ENCODE measurements around the gene CARMIL1.

DNA sequence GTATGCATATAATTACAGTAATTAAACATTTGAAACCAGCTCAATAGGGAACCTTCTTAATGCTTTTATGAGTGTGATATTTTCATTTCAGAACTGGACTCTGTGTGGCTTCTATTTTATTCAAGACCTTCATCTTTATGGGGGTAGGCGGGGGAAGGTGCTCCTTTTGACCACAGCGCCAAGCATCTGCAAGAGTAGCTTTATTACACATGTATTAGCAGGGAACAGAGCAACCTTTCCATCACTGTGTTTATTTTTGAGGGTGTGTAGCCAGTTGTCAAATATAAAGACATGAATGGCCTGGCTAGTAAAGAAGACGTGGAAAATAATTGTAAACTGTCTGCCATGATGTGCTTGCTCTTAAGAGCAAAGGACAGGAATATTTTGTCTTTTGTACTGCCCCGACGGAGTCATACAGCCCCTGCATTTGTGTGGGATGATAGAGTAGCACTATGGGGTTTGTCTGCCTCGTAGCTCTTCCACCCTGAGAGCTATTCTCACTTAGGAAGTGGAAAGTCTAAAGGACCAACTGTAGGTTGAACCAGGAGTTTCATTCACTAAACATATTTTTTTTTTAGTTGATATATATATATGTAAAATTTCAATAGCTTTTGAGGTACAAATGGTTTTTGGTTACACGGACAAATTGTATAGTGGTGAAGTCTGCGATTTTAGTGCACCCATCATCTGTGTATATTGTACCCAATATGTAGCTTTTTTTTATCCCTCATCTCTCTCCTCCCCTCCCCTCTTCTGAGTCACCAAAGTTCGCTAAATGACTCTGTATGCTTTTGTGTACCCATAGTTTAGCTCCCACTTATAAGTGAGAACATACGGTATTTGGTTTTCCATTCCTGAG is 91.2 kb downstream of the CARMIL1 start:
- TF ChIP-seq YY1 (IDR thresholded peaks at IDR 0.05; ENCODE audit: low read depth, low read length) (no peak), EP300 (IDR thresholded peaks at IDR 0.05; ENCODE audit: borderline replicate concordance in 1 of 2, control insufficient read depth in 1 of 2, low read depth in 2 of 2, low read length in 2 of 2) (no peak), CTCF (IDR thresholded peaks at IDR 0.05 in 2 of 3, conservative IDR thresholded peaks at IDR 0.05 in 1 of 3; ENCODE audit: control insufficient read depth in 2 of 3, extremely low read depth in 1 of 3, insufficient read depth in 1 of 3, low read depth in 3 of 3, low read length in 3 of 3) (no peak), CEBPB (IDR thresholded peaks at IDR 0.05; ENCODE audit: borderline replicate concordance in 1 of 2, low read depth in 2 of 2, low read length in 2 of 2) (no peak), RFX5 (IDR thresholded peaks at IDR 0.05; ENCODE audit: low read depth, low read length) (no peak), CHD2 (IDR thresholded peaks at IDR 0.05; ENCODE audit: borderline replicate concordance, low read depth, low read length) (no peak), NR2F1 (conservative IDR thresholded peaks at IDR 0.05) (no peak), SUZ12 (IDR thresholded peaks at IDR 0.05; ENCODE audit: unreplicated experiment) (no peak)
